Stimulated activated CD8-positive, alpha-beta memory T cell treated with anti-CD3 and anti-CD28 coated beads, Interleukin-12 subunit alpha, Interleukin-12 subunit beta, amount 100 ng/mL, for 1 hour (primary cell): ENCODE data around the gene PRKG1.
"Not testable (repeated sequence)": the region's sequence is repeated elsewhere in the genome, so short reads cannot be mapped to it uniquely, and the experiment has no call there.

Source experiments
- DNase-seq: peaks from one replicate; pipeline ENCODE4 v3.0.0-alpha.2; 2020; ENCODE audit warnings: low read depth

Gene PRKG1

GRCh38 chr10:52215745-52216361 is 1141.6 kb downstream of the PRKG1 start:
- peak; percentile 13 for DNase-seq

GRCh38 chr10:52216852-52217251 is 1142.6 kb downstream of the PRKG1 start:
- DNase-seq: no peak

- no peak for DNase-seq
These were observed 1143.2 kb downstream of the PRKG1 start for GRCh38 chr10:52217531-52217930.

GRCh38 chr10:52220947-52221346 is 1146.7 kb downstream of the PRKG1 start:
- DNase-seq: no peak

- no peak for DNase-seq
These were observed 1147.6 kb downstream of the PRKG1 start for GRCh38 chr10:52221923-52222322.

- no peak for DNase-seq
These were observed 1152.0 kb downstream of the PRKG1 start for GRCh38 chr10:52226197-52226847.

GRCh38 chr10:52228556-52228955 is 1154.3 kb downstream of the PRKG1 start:
- no peak for DNase-seq

- DNase-seq: no peak
These were observed 1155.1 kb downstream of the PRKG1 start for GRCh38 chr10:52229291-52229931.

GRCh38 chr10:52232561-52233350 is 1158.5 kb downstream of the PRKG1 start:
- DNase-seq: no peak

- not testable (repeated sequence) for DNase-seq
These were observed 1159.2 kb downstream of the PRKG1 start for GRCh38 chr10:52233351-52233991.

- DNase-seq: no peak
These were observed 1165.5 kb downstream of the PRKG1 start for GRCh38 chr10:52239771-52240170.

GRCh38 chr10:52245547-52245946 is 1171.3 kb downstream of the PRKG1 start:
- DNase-seq: no peak

GRCh38 chr10:52247929-52248328 is 1173.6 kb downstream of the PRKG1 start:
- DNase-seq: not testable (repeated sequence)

- DNase-seq: no peak
These were observed 1174.5 kb downstream of the PRKG1 start for GRCh38 chr10:52248697-52249306.

- DNase-seq: no peak
These were observed 1175.6 kb downstream of the PRKG1 start for GRCh38 chr10:52249850-52250395.

- DNase-seq: no peak
These were observed 1176.2 kb downstream of the PRKG1 start for GRCh38 chr10:52250510-52250909.

- no peak for DNase-seq
These were observed 1178.0 kb downstream of the PRKG1 start for GRCh38 chr10:52252307-52252706.

- no peak for DNase-seq
These were observed 1182.8 kb downstream of the PRKG1 start for GRCh38 chr10:52256832-52257691.

GRCh38 chr10:52257692-52258075 is 1183.4 kb downstream of the PRKG1 start:
- DNase-seq: no peak

GRCh38 chr10:52258799-52259425 is 1184.6 kb downstream of the PRKG1 start:
- no peak for DNase-seq
